K562 treated with DMSO at 1 percent for 24 hours (cell line): ENCODE results near the gene TNFRSF6B. TPM values are rescaled to one million over a fixed set of nuclear protein-coding genes. Genes with fewer than 3 reads are reported as not detected.

Experiments
- total RNA-seq: library from RNA; unstranded; fragments of 300-600 nt; gene quantifications from 2 replicates; pipeline ENCODE4 v1.2.3, GENCODE V29; 2022; ENCODE audit warnings: low read depth; ENCODE audit not compliant: insufficient read depth

Gene TNFRSF6B, protein sequence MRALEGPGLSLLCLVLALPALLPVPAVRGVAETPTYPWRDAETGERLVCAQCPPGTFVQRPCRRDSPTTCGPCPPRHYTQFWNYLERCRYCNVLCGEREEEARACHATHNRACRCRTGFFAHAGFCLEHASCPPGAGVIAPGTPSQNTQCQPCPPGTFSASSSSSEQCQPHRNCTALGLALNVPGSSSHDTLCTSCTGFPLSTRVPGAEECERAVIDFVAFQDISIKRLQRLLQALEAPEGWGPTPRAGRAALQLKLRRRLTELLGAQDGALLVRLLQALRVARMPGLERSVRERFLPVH
- total RNA-seq, result 2.2 and 2.4 TPM in 2 replicates

DNA sequence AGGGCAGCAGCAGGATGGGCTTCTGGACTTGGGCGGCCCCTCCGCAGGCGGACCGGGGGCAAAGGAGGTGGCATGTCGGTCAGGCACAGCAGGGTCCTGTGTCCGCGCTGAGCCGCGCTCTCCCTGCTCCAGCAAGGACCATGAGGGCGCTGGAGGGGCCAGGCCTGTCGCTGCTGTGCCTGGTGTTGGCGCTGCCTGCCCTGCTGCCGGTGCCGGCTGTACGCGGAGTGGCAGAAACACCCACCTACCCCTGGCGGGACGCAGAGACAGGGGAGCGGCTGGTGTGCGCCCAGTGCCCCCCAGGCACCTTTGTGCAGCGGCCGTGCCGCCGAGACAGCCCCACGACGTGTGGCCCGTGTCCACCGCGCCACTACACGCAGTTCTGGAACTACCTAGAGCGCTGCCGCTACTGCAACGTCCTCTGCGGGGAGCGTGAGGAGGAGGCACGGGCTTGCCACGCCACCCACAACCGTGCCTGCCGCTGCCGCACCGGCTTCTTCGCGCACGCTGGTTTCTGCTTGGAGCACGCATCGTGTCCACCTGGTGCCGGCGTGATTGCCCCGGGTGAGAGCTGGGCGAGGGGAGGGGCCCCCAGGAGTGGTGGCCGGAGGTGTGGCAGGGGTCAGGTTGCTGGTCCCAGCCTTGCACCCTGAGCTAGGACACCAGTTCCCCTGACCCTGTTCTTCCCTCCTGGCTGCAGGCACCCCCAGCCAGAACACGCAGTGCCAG, at the start of gene TNFRSF6B:
TSS of gene TNFRSF6B (plus strand) at position 25 of the 729 bp plus-strand sequence. CDS start at position 141, 116 bp downstream.

DNA sequence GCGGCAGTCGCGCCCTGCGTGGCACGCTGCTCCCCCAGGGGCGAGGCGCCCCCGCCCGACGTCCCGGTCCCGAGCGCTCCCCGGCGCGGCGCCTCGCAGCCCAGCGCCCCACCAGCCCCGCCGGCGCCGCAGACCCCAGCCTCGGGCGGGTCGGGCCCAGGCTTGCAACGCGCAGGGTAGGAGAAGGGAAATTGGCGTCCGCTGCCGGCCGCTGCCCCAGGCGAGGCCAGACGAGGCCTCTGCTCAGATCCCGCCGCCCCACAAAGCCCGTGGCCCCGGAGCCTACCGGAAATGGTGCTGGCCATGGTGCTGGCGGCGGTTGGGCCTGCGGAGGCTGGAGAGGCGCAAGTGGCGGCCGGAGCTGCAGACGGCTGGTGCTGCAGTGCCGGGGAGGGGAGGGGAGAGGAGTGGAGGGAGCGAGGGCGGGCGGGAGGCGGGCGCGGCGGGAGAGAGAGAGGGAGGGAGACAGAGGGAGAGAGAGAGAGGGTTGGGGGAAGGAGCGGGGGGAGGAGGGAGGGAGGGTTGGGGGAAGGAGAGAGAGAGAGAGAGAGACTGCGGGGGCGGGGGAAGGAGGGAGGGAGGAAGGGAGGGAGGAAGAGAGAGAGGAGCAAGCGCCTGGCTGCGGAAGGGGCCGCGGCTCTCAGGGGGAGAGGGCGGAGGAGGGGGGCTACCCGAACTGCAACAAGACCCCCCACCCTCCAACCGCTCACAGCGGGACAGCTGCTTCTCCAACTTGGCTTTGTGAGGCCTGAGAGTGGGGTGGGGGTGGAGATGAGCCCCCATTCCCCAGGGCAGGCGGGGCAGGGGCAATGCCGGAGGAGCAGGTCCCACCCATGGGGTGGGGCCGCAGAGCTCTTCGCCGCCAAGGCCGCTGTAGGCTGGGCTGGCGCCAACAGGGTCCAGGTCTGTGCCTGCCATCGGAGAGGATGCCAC, 43.1 kb upstream of the TNFRSF6B start, which contains the start of gene STMN3:
TSS of gene STMN3 (minus strand) at position 384 of the 933 bp plus-strand sequence. CDS start at position 305, 79 bp downstream.

DNA sequence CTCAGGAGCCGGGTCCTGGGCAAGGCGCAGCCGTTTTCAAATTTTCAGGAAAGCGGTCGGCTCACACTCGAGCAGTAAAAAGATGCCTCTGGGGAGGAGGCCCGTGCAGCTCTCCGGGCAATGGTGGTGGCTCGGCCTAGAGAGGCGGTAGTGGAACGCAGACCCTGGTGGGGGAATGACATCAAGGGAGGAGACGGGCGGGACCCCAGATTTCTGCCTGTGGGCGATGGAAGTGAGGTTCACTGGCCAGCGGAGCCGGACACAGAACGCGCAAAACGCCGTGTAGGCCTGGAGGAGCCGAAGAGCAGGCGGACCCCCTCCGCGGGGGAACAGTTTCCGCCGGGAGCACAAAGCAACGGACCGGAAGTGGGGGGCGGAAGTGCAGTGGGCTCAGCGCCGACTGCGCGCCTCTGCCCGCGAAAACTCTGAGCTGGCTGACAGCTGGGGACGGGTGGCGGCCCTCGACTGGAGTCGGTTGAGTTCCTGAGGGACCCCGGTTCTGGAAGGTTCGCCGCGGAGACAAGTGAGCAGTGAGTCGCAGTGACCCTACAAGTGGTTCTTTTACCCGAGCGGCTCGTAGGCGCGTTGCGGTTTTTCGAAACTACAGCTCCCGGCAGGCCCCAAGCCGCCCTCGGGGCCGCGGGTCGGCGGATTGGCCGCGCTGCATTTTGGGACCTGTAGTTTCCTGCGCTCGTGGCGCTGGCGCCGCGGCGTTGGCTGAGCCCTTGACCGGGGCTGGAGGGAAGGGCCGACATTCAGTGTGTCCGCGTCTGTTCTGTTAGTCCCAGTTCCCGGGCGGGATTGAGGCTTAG, 38.3 kb upstream of the TNFRSF6B start, which contains the start of gene RTEL1:
TSS of gene RTEL1 (plus strand) at position 376 of the 812 bp plus-strand sequence. CDS start 1,091 bp downstream, outside the sequence.

DNA sequence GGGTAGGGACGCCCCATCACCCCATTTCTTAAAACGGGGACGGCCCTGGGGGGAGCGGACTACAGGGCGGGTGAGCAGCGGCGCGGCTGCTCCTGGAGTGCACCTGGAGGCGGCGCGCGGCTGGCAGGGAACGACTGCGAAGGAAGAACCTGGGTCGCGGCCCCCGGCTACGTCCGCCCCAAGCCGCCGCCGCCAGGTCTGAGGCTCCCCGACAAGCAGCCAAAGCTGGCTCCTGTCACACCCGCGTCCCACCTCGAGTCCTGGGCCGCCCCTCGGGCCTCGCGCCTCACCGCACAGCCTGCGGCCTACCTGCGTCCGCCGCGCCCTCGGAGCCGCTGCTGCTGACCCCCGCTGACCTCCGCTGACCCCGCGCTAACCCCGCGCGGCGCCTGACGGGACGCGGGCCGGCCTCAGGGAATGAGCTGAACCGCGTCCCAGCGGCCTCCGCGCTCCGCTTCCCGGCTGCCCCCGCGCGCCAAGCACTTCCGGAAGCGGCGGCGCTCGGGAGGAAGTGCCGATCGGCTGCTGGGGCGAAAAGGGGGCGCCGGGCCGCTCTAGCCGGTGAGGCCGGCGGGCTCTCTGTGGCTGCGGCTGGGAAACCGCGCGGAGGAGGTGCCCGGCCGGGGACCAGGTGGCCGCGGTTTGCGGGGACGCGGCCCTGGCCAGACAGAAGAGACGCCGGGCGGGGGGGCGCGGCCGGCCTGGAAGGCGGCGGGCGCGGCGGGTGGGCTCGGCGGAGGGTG, 11.3 kb downstream of the TNFRSF6B start, which contains the start of the genes ARFRP1 and ZGPAT:
TSS of gene ARFRP1 (minus strand) at position 419 of the 743 bp plus-strand sequence. CDS start 885 bp downstream, outside the sequence.
TSS of gene ZGPAT (plus strand) at position 482 of the 743 bp plus-strand sequence. CDS start 542 bp downstream, outside the sequence.

DNA sequence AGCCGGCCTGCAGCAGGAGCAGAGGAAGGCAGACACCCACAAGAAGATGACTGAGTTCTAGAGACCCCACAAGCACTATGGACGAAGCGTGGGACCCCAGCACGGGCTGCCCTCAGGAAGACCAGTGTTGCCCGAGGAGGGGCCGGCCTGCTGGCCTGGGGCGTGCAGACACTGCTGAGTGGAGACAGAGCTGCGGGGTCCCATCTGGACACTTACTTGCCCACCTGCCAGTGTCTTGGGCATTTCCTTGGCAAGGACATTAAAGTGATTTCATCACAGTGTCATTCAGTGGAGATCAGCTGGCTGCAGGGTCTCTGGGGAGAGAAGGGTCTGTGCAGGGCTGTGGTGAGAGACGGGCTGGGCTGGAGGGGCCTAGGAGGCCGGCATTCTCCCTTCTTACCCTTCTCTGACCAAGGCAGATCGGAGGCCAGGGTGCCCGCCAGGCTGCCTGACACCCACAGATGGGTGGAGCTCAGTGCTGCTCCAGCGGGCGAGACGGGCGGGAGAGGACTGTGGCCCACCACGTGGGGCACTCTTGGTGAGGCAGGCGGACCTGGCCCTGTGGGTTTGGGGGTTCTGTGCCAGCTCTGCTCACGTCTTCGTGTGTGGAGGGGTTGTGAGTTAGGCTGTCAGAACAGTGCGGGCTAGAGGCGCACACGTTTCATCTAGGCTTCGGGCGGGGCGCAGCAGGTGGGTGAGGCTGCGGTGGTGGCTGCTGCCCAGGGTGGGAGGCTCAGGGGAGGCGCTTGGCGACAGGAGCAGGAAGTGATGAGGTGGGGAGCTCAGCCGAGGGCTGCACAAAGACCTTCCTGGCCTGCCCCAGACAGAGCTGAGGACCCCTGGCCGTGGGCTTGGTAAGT, 39.6 kb downstream of the TNFRSF6B start, which contains the start of gene LIME1:
TSS of gene LIME1 (plus strand) at position 806 of the 860 bp plus-strand sequence. CDS start 886 bp downstream, outside the sequence.

DNA sequence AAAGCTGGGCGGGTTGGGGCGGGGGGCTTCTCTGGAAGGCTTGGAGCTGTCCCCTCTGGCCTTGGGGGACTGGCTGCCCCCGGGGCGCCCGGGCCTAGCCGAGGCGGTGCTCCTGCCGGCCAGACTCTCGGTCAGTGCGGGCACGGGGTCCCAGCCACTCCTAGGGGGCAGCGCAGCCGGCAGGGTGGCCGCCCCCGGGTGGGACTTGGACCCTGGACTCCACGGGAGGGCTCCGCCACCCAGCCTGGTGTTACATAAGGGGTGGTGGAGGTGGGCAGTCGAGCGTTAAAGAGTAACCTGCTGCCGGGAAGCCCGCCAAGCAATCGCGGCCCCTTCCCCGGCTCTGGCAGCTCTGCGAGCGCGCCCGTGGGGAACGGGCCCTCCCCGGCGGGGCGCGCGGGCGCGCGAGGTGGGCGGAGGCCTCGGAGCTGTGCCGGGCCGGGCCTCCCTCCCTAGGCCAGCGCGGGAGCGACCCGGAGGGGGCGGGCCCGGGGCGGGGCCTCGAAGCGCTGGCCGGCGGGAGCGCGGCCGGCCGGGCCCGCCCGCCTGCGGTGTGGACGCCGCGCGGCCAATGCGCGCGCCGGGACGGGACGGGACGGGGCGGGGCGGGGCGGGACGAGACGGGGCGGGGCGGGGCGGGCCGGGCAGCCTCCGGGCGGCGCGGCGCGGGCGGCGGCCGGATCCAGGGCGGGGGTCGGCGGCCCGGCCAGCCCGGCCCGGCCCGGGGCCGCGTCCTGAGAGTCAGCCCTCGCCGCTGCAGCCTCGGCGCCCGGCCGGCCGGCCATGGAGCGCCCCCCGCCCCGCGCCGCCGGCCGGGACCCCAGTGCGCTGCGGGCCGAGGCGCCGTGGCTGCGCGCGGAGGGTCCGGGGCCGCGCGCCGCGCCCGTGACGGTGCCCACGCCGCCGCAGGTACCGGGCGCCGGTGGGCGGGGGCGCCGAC, 42.9 kb downstream of the TNFRSF6B start, which contains the start of gene SLC2A4RG:
TSS of gene SLC2A4RG (plus strand) at position 647 of the 940 bp plus-strand sequence. CDS start at position 784, 137 bp downstream.

Other genes with a start within 250 kb of the TNFRSF6B start
- gene KCNQ2, start 224.0 kb upstream of the TNFRSF6B start, total RNA-seq, result not detected in 2 replicates
- 65.5 and 86.4 TPM in 2 replicates for gene EEF1A2, start 197.6 kb upstream of the TNFRSF6B start, total RNA-seq
- 270 and 283 TPM in 2 replicates for gene PPDPF, start 175.9 kb upstream of the TNFRSF6B start, total RNA-seq
- gene PTK6, start 159.3 kb upstream of the TNFRSF6B start, total RNA-seq, result not detected in 2 replicates
- 0.19 TPM in 1 of 2 replicates, not detected in the other for gene SRMS, start 148.9 kb upstream of the TNFRSF6B start, total RNA-seq
- gene FNDC11, start 142.5 kb upstream of the TNFRSF6B start, total RNA-seq, result 0.32 and 0.94 TPM in 2 replicates
- gene HELZ2, start 122.4 kb upstream of the TNFRSF6B start, total RNA-seq, result 52.0 and 53.4 TPM in 2 replicates
- gene GMEB2, start 69.6 kb upstream of the TNFRSF6B start, total RNA-seq, result 8.5 TPM in 2 replicates
- 13.2 and 14.9 TPM in 2 replicates for gene STMN3, start 43.2 kb upstream of the TNFRSF6B start, total RNA-seq
- gene RTEL1, start 38.3 kb upstream of the TNFRSF6B start, total RNA-seq, result 8.9 and 10.5 TPM in 2 replicates
- 44.1 and 46.7 TPM in 2 replicates for gene ARFRP1, start 11.3 kb downstream of the TNFRSF6B start, total RNA-seq
- 19.1 and 20.8 TPM in 2 replicates for gene ZGPAT, start 11.4 kb downstream of the TNFRSF6B start, total RNA-seq
- 11.9 and 18.2 TPM in 2 replicates for gene LIME1, start 40.0 kb downstream of the TNFRSF6B start, total RNA-seq
- 68.4 and 69.6 TPM in 2 replicates for gene SLC2A4RG, start 43.1 kb downstream of the TNFRSF6B start, total RNA-seq
- 3.3 and 4.4 TPM in 2 replicates for gene ZBTB46, start 134.6 kb downstream of the TNFRSF6B start, total RNA-seq
- 11.7 and 17.2 TPM in 2 replicates for gene ABHD16B, start 164.8 kb downstream of the TNFRSF6B start, total RNA-seq
- 78.6 and 83.0 TPM in 2 replicates for gene TPD52L2, start 168.6 kb downstream of the TNFRSF6B start, total RNA-seq
- gene DNAJC5, start 198.5 kb downstream of the TNFRSF6B start, total RNA-seq, result 48.7 and 51.1 TPM in 2 replicates